Fibroblast of peridontal ligament (primary cell): ENCODE data around the gene NHEJ1.

ENCODE experiments used
- DNase-seq: peaks from one replicate; pipeline ENCODE4 v3.0.0-alpha.2; 2010; ENCODE audit errors: extremely low read depth

The NHEJ1 gene

GRCh38 chr2:219028996-219029828 is 131.4 kb downstream of the NHEJ1 start:
- no peak for DNase-seq

- DNase-seq = no peak
Observed at GRCh38 chr2:219028141-219028540, 132.5 kb downstream of the NHEJ1 start.

GRCh38 chr2:219027511-219028055 is 133.0 kb downstream of the NHEJ1 start:
- DNase-seq = no peak

GRCh38 chr2:219026946-219027345 is 133.7 kb downstream of the NHEJ1 start:
- DNase-seq = no peak

- DNase-seq = peak; percentile 13
Observed at GRCh38 chr2:219025637-219026585, 134.7 kb downstream of the NHEJ1 start.
